Measurements from ENCODE around the gene TNN.

GRCh38 chr1:175094626-175095025, 27.0 kb downstream of the TNN start:
- TF ChIP-seq EZH2 (IDR thresholded peaks at IDR 0.05; ENCODE audit: insufficient read depth, poor library complexity, severe bottlenecking), result no peak
- no peak for TF ChIP-seq EZH2phosphoT487 (IDR thresholded peaks at IDR 0.05; ENCODE audit: insufficient read depth, low read depth)
